Thyroid gland (tissue), 4 donors: Measurements from ENCODE around the gene TMED8.

ENCODE experiments used
- POLR2A ChIP-seq, 2 donors: fragments of 450-650 bp; IDR thresholded peaks; one replicate each; pipeline ENCODE4 v1.6.1; 2017; ENCODE audit warnings: antibody characterized with exemption in 2 of 2, mild to moderate bottlenecking in 2 of 2, moderate library complexity in 1 of 2
- TF ChIP-seq, protein P1 (sequence below), 6 experiments: fragments of 200-600 bp in 3 of 6; fragments of 450-650 bp in 3 of 6; sonication (generic) in 3 of 6; IDR thresholded peaks; one replicate each; pipeline ENCODE4 v1.5.1; 2016 to 2019; ENCODE audit warnings: antibody characterized with exemption in 6 of 6, mild to moderate bottlenecking in 2 of 6, inconsistent platforms in 1 of 6, moderate library complexity in 1 of 6

DNA sequence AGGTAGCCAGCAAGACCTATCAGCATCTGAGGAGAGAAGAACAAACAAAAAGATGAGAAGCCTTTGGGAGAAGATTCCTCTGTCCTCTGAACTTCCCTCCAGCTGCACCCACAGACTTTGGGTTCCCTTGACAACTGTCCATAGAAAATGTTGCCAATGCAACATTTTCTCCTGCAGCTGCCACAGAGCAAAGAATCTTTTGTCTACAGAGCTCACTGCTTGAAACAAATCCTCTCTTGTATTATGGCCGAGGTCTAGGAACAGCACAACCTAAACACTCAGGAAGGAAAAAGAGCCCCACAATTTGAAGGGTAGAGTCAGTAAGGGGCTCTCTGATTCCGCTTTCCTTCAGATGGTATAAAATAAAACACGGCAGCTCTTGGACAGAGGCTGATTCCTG, 70.5 kb downstream of the TMED8 start:
- TF ChIP-seq, protein P1, sequence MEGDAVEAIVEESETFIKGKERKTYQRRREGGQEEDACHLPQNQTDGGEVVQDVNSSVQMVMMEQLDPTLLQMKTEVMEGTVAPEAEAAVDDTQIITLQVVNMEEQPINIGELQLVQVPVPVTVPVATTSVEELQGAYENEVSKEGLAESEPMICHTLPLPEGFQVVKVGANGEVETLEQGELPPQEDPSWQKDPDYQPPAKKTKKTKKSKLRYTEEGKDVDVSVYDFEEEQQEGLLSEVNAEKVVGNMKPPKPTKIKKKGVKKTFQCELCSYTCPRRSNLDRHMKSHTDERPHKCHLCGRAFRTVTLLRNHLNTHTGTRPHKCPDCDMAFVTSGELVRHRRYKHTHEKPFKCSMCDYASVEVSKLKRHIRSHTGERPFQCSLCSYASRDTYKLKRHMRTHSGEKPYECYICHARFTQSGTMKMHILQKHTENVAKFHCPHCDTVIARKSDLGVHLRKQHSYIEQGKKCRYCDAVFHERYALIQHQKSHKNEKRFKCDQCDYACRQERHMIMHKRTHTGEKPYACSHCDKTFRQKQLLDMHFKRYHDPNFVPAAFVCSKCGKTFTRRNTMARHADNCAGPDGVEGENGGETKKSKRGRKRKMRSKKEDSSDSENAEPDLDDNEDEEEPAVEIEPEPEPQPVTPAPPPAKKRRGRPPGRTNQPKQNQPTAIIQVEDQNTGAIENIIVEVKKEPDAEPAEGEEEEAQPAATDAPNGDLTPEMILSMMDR (IDR thresholded peaks at IDR 0.05) = no peak
- TF ChIP-seq POLR2A (IDR thresholded peaks at IDR 0.05) = no peak
